ENCODE data around the gene KRTAP13-4.

KRTAP13-4 gene

DNA sequence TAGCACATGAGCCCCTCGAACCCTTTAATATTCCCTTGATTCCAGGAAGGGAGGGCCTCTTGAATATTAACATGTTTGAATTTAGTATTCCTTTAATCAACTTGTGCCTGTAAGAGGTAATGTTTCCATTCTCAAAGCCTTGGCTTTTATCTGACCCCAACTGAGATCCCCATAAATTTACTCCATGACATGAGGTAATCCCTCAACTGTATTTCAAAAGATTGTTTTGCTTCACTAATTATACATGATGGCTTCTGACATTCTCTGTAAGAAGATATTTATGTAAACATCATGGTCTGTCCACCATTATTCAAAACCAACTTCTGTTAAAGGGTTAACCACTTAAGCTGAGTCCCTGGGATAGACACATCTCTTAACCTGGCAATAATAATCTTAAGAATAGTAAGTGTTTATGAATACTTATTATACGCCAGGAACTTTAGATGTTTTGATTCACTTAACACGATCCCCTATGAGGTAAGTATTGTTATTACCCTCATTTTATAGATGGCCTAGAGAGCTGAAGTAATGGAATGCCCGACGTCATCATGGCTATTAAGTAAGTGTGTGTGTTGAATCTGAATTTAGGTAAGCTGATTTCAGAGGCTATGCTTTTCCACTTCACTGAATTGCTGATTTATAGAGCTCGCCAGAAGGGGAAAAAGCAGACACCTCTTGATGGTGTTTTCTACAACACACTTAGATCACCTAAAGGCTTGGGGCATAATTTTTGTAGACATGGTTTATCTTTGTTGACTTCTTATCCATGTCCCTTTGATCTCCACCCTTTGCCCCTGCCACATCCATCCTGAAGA lies 39.1 kb downstream of the KRTAP13-4 start:
- Histone ChIP-seq H3K4me3 (IDR thresholded peaks at IDR 0.05; ENCODE audit: insufficient read depth, low read depth, low read length) (no peak overlapping the region), H3K79me2 (ENCODE audit: insufficient read depth, low read depth) (no peaks in the 10 kb centered on the region), H3K27ac (no peak overlapping the region), H3K27me3 (ENCODE audit: insufficient read depth, low read depth) (no peaks in the 10 kb centered on the region), H3K9ac (no peak overlapping the region), H3K4me1 (ENCODE audit: low read depth, poor library complexity, severe bottlenecking) (no peaks in the 10 kb centered on the region), H4K20me1 (ENCODE audit: insufficient read depth) (no peaks in the 10 kb centered on the region), H3K36me3 (ENCODE audit: insufficient read depth) (no peaks in the 10 kb centered on the region), H3K4me2 (no peak overlapping the region), H2AFZ (ENCODE audit: low read depth) (no peak overlapping the region)
- TF ChIP-seq, protein P1, sequence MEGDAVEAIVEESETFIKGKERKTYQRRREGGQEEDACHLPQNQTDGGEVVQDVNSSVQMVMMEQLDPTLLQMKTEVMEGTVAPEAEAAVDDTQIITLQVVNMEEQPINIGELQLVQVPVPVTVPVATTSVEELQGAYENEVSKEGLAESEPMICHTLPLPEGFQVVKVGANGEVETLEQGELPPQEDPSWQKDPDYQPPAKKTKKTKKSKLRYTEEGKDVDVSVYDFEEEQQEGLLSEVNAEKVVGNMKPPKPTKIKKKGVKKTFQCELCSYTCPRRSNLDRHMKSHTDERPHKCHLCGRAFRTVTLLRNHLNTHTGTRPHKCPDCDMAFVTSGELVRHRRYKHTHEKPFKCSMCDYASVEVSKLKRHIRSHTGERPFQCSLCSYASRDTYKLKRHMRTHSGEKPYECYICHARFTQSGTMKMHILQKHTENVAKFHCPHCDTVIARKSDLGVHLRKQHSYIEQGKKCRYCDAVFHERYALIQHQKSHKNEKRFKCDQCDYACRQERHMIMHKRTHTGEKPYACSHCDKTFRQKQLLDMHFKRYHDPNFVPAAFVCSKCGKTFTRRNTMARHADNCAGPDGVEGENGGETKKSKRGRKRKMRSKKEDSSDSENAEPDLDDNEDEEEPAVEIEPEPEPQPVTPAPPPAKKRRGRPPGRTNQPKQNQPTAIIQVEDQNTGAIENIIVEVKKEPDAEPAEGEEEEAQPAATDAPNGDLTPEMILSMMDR (conservative IDR thresholded peaks at IDR 0.05; ENCODE audit: low read depth, low read length), result no peak

DNA sequence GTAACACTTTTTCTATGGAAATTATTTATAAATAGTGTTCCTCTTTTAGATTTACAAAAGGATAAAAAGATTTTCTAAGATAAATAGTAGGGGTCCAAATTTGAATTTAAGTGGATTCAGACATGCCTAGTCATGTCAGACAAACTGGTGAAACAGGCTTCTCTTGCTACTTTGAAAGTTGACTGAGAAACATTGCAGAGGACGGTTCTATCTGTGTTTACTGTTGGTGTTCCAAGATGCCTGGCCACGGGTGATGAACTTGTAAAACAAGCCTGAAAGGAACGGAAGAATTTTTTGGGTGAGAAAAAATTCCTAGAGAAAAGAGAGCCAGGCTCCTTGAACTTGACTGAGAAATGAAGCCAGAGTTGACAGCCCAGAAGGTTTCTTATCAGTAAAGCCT lies 48.0 kb downstream of the KRTAP13-4 start:
- TF ChIP-seq, protein P1 (conservative IDR thresholded peaks at IDR 0.05; ENCODE audit: low read depth, low read length), result no peak

DNA sequence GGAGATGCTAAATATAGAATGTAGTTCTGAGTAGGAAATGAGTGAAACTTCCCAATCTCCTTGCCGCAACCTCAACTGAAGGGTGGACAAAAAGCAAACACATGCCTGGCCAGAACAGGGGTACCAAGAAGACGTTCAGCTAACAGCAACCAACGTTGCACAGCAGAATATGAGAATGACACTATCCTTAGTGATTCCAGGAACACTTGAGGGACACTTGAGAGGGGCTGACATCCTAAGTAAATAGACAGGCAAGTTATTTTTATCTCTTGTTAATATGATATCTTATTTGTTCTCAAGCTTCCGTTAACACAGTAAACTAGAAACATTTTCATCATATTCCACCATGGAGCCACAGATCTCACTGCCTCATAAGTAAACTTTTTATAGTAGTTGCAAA lies 49.2 kb downstream of the KRTAP13-4 start:
- TF ChIP-seq, protein P1 (conservative IDR thresholded peaks at IDR 0.05; ENCODE audit: low read depth, low read length), result no peak
- Histone ChIP-seq H3K4me1 (ENCODE audit: low read depth, poor library complexity, severe bottlenecking) (no peaks in the 10 kb centered on the region), H3K27me3 (ENCODE audit: insufficient read depth, low read depth) (no peaks in the 10 kb centered on the region), H3K36me3 (ENCODE audit: insufficient read depth) (no peaks in the 10 kb centered on the region), H4K20me1 (ENCODE audit: insufficient read depth) (no peaks in the 10 kb centered on the region), H3K9ac (no peak overlapping the region), H3K4me2 (no peak overlapping the region), H3K4me3 (IDR thresholded peaks at IDR 0.05; ENCODE audit: insufficient read depth, low read depth, low read length) (no peak overlapping the region), H3K79me2 (ENCODE audit: insufficient read depth, low read depth) (no peaks in the 10 kb centered on the region), H2AFZ (ENCODE audit: low read depth) (no peak overlapping the region), H3K27ac (no peak overlapping the region)

More for the DNA sequence above, 48.0 kb downstream of the KRTAP13-4 start:
- H3K4me1 ChIP-seq (ENCODE audit: low read depth, poor library complexity, severe bottlenecking), result no peaks in the 10 kb centered on the region
- H2AFZ ChIP-seq (ENCODE audit: low read depth), result no peak overlapping the region
- H3K36me3 ChIP-seq (ENCODE audit: insufficient read depth), result no peaks in the 10 kb centered on the region
- no peak overlapping the region for H3K27ac ChIP-seq
- no peak overlapping the region for H3K4me2 ChIP-seq
- no peaks in the 10 kb centered on the region for H4K20me1 ChIP-seq (ENCODE audit: insufficient read depth)
- no peaks in the 10 kb centered on the region for H3K79me2 ChIP-seq (ENCODE audit: insufficient read depth, low read depth)
- no peak overlapping the region for H3K4me3 ChIP-seq (IDR thresholded peaks at IDR 0.05; ENCODE audit: insufficient read depth, low read depth, low read length)
- no peaks in the 10 kb centered on the region for H3K27me3 ChIP-seq (ENCODE audit: insufficient read depth, low read depth)
- H3K9ac ChIP-seq, result no peak overlapping the region

GRCh38 chr21:30480145-30480544 lies 50.1 kb downstream of the KRTAP13-4 start, which contains the start of gene KRTAP19-1:
Gene KRTAP19-1 (minus strand): TSS chr21:30480367. CDS start chr21:30480317, 50 bp downstream.
- no peaks in the 10 kb centered on the region for H4K20me1 ChIP-seq (ENCODE audit: insufficient read depth)
- no peak within 1 kb of the TSS for H3K4me3 ChIP-seq (IDR thresholded peaks at IDR 0.05; ENCODE audit: insufficient read depth, low read depth, low read length)
- H3K4me2 ChIP-seq, result no peak within 1 kb of the TSS
- no peaks in the 10 kb centered on the region for H3K4me1 ChIP-seq (ENCODE audit: low read depth, poor library complexity, severe bottlenecking)
- no peaks in the 10 kb centered on the region for H3K79me2 ChIP-seq (ENCODE audit: insufficient read depth, low read depth)
- no peak within 1 kb of the TSS for H2AFZ ChIP-seq (ENCODE audit: low read depth)
- no peaks in the 10 kb centered on the region for H3K27me3 ChIP-seq (ENCODE audit: insufficient read depth, low read depth)
- no peak within 1 kb of the TSS for H3K27ac ChIP-seq
- no peaks in the 10 kb centered on the region for H3K36me3 ChIP-seq (ENCODE audit: insufficient read depth)
- no peak within 1 kb of the TSS for H3K9ac ChIP-seq
- TF ChIP-seq, protein P1 (conservative IDR thresholded peaks at IDR 0.05; ENCODE audit: low read depth, low read length), result no peak

Data from KMS-11 (cell line).